HK-2 (cell line): ENCODE data around the gene GPC6.

Experiments used
- DNase-seq: peaks from one replicate; pipeline ENCODE4 v3.0.0-alpha.2; 2018; ENCODE audit not compliant: unreplicated experiment

The GPC6 gene

GRCh38 chr13:93922063-93922855 is 695.7 kb downstream of the GPC6 start:
- no peak for DNase-seq

GRCh38 chr13:93925990-93926389 is 699.4 kb downstream of the GPC6 start:
- no peak for DNase-seq

GRCh38 chr13:93926425-93926824 is 699.8 kb downstream of the GPC6 start:
- no peak for DNase-seq

GRCh38 chr13:93927431-93927830 is 700.8 kb downstream of the GPC6 start:
- no peak for DNase-seq

- DNase-seq: no peak
Measured at GRCh38 chr13:93932901-93933300, 706.3 kb downstream of the GPC6 start.

- no peak for DNase-seq
Measured at GRCh38 chr13:93936901-93937300, 710.3 kb downstream of the GPC6 start.

- DNase-seq: no peak
Measured at GRCh38 chr13:93941444-93941843, 714.8 kb downstream of the GPC6 start.

GRCh38 chr13:93942016-93942415 is 715.4 kb downstream of the GPC6 start:
- DNase-seq: no peak

GRCh38 chr13:93945621-93946020 is 719.0 kb downstream of the GPC6 start:
- no peak for DNase-seq

- DNase-seq: no peak
Measured at GRCh38 chr13:93946994-93947393, 720.4 kb downstream of the GPC6 start.

GRCh38 chr13:93947651-93948050 is 721.0 kb downstream of the GPC6 start:
- no peak for DNase-seq

GRCh38 chr13:93948162-93948922 is 721.7 kb downstream of the GPC6 start:
- no peak for DNase-seq

GRCh38 chr13:93951108-93951507 is 724.5 kb downstream of the GPC6 start:
- DNase-seq: no peak

- DNase-seq: no peak
Measured at GRCh38 chr13:93951951-93952350, 725.3 kb downstream of the GPC6 start.

GRCh38 chr13:93953841-93954240 is 727.2 kb downstream of the GPC6 start:
- no peak for DNase-seq

- no peak for DNase-seq
Measured at GRCh38 chr13:93955904-93956303, 729.3 kb downstream of the GPC6 start.

- no peak for DNase-seq
Measured at GRCh38 chr13:93956426-93956825, 729.8 kb downstream of the GPC6 start.

GRCh38 chr13:93957371-93957770 is 730.8 kb downstream of the GPC6 start:
- DNase-seq: no peak

GRCh38 chr13:93959796-93960533 is 733.4 kb downstream of the GPC6 start:
- DNase-seq: no peak

- no peak for DNase-seq
Measured at GRCh38 chr13:93963266-93964145, 736.9 kb downstream of the GPC6 start.

GRCh38 chr13:93964146-93964512 is 737.5 kb downstream of the GPC6 start:
- DNase-seq: no peak

- DNase-seq: no peak
Measured at GRCh38 chr13:93965587-93965986, 739.0 kb downstream of the GPC6 start.
